K562 (cell line): ENCODE measurements around the gene NPS.

Experiments
- AFF1 ChIP-seq, 2 experiments: fragments of 450-650 bp; IDR thresholded peaks; 2 replicates each; pipeline ENCODE4 v1.6.1; 2018; ENCODE audit warnings: mild to moderate bottlenecking in 2 of 2, low read depth in 1 of 2; ENCODE audit not compliant: partially characterized antibody in 2 of 2
- CBFA2T2 ChIP-seq: fragments of 450-650 bp; conservative IDR thresholded peaks from 2 replicates; pipeline ENCODE4 v1.6.1; 2017; ENCODE audit warnings: mild to moderate bottlenecking
- CBX3 ChIP-seq, 2 experiments: IDR thresholded peaks; 1 replicate in 1 of 2; 2 replicates in 1 of 2; pipeline ENCODE4 v1.6.1; 2012; ENCODE audit warnings: inconsistent platforms in 2 of 2, low read length in 2 of 2, borderline replicate concordance in 1 of 2, control low read depth in 1 of 2
- CREB3 ChIP-seq: fragments of 450-650 bp; conservative IDR thresholded peaks from 2 replicates; pipeline ENCODE4 v1.6.1; 2016; ENCODE audit warnings: missing genetic modification characterization, low read depth, mild to moderate bottlenecking, missing compliant biosample characterization, moderate library complexity
- CTCF ChIP-seq, 3 experiments: IDR thresholded peaks in 2 of 3; conservative IDR thresholded peaks in 1 of 3; 2 replicates each; pipeline ENCODE4 v1.5.1; 2011 to 2012; ENCODE audit warnings: low read length in 3 of 3, mild to moderate bottlenecking in 3 of 3, control low read depth in 2 of 3, improper control_type of control experiment in 1 of 3, inconsistent platforms in 1 of 3, low read depth in 1 of 3, mixed read lengths in 1 of 3, moderate library complexity in 1 of 3; ENCODE audit not compliant: insufficient read depth in 2 of 3
- DDX20 ChIP-seq: fragments of 450-650 bp; IDR thresholded peaks from 2 replicates; pipeline ENCODE4 v1.6.1; 2016; ENCODE audit warnings: missing genetic modification characterization, low read depth, mild to moderate bottlenecking, missing compliant biosample characterization, moderate library complexity
- MXI1 ChIP-seq: IDR thresholded peaks from 2 replicates; pipeline ENCODE4 v1.6.1; 2011; ENCODE audit warnings: low read depth, mild to moderate bottlenecking, improper control_type of control experiment, low read length
- POLR2A ChIP-seq: fragments of 450-650 bp; conservative IDR thresholded peaks from 2 replicates; pipeline ENCODE4 v1.6.1; 2016
- POLR2AphosphoS2 ChIP-seq: IDR thresholded peaks from 2 replicates; pipeline ENCODE4 v1.6.1; 2012; ENCODE audit warnings: low read length, improper control_type of control experiment
- POLR2AphosphoS5 ChIP-seq: IDR thresholded peaks from 2 replicates; pipeline ENCODE4 v1.6.1; 2011; ENCODE audit warnings: mild to moderate bottlenecking, low read depth, low read length, moderate library complexity; ENCODE audit not compliant: control insufficient read depth, insufficient read depth
- USF2 ChIP-seq: sonication (generic); formaldehyde crosslinking; IDR thresholded peaks from 2 replicates; pipeline ENCODE4 v1.5.0; 2020; ENCODE audit warnings: missing genetic modification reagents
- ZNF24 ChIP-seq: fragments of 450-650 bp; IDR thresholded peaks from 2 replicates; pipeline ENCODE4 v1.6.1; 2016

GRCh38 chr10:127536972-127537760, 11.9 kb upstream of the NPS start:
- TF ChIP-seq POLR2AphosphoS2 (no peak), CREB3 (tag) (no peak), POLR2A (no peak), CBFA2T2 (no peak), USF2 (no peak), ZNF24 (no peak), POLR2AphosphoS5 (no peak), DDX20 (no peak), CBX3 (IDR thresholded peaks at IDR 0.05; ENCODE audit: borderline replicate concordance in 1 of 2, low read length in 2 of 2) (no peak), MXI1 (no peak), AFF1 (IDR thresholded peaks at IDR 0.05; ENCODE audit: low read depth in 1 of 2, partially characterized antibody in 2 of 2) (no peak), CTCF (IDR thresholded peaks at IDR 0.05 in 2 of 3, conservative IDR thresholded peaks at IDR 0.05 in 1 of 3; ENCODE audit: insufficient read depth in 2 of 3, low read depth in 1 of 3, low read length in 3 of 3) (no peak)
